NCI-H128 (cell line): Measurements from ENCODE around the gene UBR1.
"Not testable (repeated sequence)": the region's sequence is repeated elsewhere in the genome, so short reads cannot be mapped to it uniquely, and the experiment has no call there.

Experiments used
- DNase-seq: peaks from one replicate; lab custom pipeline; 2025; ENCODE audit not compliant: unreplicated experiment; lab: John Stamatoyannopoulos, UW

UBR1 gene

DNA sequence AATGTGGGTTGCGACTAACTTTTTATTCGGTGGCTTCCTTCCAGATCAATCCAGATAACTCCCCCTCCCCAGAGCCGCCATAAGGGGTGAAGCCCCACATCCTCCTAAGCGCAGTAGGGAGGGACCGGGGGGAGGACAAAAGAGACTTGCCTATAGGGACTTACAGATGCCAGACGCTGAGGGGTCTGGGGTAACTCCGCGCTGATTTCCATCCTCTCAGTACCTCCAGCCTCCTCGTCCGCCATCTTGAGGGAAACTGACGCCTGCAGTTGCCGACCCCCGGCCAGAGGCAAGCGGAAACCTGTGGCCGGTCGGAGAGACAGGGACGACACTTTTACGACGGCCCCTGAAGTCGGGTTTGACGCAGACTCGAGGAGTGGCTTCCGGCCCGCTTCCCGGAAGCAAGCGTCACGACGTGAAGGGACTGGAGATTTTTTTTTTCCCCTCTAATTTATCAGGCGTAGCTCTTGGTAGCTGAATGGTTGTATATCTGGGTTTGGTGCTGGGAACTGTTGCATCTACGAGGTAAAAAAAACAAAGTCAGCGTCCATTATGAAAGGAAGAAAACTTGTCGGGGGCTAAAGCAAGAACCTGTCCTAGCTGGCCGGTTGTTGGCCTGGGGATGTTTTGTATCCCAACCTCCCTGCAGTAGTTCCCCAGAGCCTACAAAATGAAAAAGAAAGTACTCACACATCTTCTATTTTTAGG is at the start of gene UBR1:
Gene UBR1 (minus strand): TSS at position 261 of the 708 bp plus-strand sequence. CDS start 16 bp downstream, at position 245.
- peak; percentile 60 for DNase-seq

DNA sequence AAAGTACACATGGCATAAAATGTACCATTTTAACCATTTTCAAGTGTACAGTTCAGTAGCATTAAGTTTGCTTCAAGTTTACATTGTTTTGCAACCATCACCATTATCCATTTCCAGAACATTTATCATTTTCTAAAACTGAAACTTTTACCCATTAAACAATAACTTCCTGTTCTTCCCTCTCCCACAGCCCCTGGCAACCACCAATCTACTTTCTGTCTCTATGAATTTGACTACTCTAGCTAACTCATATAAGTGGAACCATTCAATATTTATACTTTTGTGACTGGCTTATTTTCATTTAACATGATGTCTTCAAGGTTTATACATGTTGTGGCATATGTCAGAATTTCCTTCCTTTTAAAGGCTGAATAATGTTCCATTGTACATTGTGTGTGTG is 47.4 kb upstream of the UBR1 start:
- no peak for DNase-seq

DNA sequence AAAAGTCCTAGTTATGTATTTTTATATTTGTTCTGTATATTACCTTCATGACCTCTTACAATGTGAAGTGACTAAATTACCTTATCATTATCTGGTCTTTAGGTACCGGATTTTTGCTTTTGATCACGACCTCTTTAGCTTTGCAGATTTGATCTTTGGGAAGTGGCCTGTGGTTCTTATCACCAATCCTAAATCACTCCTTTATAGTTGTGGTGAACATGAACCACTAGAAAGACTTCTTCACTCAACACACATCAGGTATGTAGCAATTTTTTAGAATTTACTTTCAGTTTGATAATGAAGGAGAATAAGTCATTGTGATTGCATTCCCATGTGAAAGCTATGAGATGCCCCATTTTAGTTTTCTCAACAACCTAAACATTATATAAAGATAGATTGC is 45.9 kb upstream of the UBR1 start:
- DNase-seq = no peak

DNA sequence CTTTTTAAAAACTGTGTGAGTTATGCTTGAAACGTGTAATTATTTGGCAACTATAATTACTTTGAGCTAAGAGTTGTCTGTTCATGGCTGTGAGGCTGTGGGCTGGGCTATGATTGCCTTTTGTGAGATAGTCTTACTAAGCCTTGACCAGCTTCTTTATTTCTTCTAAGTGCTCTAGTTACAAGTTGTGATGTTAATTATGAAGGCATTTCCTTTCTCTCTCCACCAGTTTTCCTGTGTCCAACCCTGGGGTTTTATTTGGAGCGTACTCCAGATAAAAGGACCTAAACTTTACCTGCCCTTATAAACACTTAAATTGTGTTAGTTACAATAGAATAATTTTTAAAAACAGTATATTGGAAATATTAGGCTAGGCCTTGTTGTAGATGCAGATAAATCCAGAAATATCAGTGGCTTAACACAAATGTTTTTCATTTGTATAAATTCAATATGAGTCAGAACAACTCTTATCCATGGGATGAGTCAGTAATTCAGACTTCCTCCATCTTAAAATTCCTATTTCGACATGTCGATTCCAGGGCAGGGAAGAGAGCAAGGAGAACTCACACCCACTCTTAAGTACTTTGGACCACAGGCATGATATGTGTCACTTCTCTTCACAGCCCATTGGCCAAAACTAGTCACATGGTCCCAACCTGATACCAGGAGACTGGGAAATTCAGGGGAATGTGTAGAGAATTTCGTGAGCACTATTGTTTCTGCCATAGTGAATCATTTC is 44.5 kb upstream of the UBR1 start:
- DNase-seq = no peak

DNA sequence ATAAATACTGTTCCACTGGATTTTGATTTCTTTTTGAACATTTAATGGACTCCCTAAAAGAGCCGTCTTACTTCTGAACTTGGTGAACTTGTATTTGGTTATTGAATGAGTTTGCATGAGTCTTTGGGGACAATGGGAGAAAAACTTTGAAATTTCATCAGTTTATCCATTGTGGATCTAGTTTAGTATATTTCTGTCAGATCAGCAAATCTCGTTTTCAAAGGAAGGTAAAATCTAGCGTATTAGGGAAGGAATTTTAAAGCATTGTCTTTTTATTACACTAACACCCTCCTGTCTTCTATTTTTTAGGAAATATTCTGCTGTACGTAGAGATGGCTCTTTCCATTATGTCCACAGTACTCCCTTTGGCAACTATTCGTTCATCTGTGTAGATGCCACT is 40.3 kb upstream of the UBR1 start:
- no peak for DNase-seq

DNA sequence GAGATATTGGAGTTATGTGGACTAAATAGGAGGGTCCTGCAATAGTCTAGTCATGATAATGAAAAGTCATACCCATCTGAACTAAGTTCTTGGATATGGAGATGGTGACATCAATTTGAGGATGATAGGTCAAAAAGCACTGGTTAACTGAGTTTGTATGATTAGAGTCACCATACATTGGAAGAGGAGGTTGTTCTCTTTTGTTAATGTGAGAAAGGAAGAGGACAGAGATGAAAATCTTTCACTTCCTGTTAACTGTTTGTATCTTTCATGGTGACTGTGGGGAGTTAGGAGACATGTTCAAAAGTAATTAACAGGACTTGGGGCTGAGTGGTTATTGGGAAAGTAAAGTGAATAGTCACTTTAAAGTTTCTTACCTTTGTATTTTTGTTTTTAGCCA is 38.7 kb upstream of the UBR1 start:
- DNase-seq = no peak

DNA sequence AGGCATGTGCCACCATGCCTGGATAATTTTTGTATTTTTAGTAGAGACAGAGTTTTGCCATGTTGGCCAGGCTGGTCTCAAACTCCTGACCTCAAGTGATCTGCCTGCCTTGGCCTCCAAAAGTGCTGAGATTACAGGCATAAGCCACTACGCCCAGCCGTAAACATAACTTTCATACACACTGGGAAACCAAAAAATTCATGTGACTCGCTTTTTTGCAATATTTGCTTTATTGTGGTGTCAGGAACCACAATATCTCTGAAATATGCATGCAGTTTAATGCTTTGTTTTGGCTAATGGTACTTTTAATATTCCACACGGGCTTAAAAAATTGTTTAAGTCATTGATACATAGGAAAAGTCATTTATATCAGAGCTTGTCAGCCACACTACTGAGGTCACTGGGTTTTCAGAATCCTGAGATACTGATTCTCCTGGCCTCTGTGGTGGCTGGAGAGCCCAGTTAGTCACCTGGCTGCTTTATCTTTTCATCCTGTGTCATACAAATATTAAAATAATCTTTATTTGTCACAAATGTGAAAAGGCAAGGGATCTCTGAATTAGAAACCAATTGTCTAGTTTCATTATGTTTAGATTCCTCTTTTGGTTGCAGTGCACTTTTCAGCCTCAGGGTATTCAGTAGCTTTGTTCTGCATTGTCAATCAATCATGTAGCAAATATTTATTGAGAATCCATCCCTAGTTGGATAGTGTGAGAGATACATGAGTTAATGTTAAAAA is 37.5 kb upstream of the UBR1 start:
- DNase-seq = no peak

DNA sequence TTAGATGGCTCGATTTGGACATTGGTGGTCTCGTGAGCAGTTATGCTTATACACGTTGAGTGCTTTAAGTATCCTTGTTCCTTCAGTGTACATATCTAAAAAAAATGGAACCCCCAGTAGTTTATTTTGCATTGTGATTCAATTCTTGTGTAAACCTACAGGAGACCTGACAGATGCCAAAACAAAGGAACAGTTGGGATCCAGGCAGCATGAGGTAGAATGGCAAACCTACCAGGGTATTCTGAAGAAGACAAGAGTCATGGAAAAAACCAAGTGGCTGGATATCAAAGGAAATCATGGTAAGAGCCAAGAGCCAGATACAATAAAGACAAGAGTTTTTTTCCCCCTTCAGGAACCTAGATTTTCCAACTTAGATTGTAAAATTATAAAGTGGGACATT is 29.5 kb upstream of the UBR1 start:
- no peak for DNase-seq

DNA sequence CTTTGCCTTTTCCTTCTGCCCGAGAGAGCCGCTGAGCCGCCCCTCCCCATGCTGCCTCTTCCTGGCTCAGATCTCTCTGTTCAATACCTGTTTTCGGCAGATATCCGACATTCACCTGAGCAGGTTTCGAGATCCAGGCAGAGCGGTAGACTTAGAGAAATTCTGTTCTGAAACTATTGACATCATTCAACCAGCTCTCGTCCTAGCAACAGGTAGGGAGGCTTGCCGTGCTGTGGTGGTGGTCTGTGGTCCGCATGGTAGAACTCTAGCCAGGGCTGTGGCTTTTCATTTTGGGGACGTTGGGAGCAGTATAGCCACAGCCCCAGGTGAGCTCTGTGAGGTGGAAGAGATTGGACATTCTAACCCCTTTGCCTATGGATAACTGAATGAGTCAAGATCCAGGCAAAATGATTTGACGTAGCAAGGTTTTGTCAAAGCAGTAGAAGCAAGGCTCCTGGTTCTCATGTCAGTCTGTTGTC is 28.4 kb upstream of the UBR1 start:
- no peak for DNase-seq

DNA sequence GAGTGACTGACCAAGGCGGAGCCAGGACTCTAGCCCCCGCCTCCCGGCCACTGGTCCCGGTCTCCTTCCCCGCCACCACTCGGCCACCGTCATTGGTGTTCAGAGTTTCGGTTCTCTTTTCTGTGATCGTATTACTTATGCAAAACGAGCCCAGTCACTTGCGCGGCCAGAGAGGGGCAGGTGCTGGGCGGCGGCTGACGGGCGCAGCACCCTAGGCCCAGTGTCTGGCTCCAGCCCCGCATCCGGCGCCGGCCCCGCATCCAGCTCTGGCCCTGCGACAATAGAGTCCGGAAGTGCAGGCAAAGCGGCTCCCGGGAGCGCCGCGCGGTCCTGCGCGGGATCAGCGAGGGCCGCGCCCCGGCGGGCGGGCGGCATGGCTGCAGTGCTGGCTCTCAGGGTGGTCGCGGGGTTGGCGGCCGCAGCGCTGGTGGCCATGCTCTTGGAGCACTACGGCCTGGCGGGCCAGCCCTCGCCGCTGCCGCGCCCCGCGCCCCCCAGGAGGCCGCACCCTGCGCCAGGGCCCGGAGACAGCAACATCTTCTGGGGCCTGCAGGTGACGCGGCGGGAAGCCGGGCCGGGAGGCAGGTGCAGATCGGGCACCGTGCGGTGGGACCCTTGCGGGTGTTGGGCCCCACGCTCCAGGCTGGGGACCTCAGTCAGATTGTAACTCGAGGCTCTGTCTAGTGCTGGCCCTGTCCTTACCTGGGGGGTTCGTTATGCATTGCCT is 27.8 kb upstream of the UBR1 start, which contains the start of gene TMEM62:
Gene TMEM62 (plus strand): TSS at position 157 of the 727 bp plus-strand sequence. CDS start 217 bp downstream, at position 374.
- no peak for DNase-seq

DNA sequence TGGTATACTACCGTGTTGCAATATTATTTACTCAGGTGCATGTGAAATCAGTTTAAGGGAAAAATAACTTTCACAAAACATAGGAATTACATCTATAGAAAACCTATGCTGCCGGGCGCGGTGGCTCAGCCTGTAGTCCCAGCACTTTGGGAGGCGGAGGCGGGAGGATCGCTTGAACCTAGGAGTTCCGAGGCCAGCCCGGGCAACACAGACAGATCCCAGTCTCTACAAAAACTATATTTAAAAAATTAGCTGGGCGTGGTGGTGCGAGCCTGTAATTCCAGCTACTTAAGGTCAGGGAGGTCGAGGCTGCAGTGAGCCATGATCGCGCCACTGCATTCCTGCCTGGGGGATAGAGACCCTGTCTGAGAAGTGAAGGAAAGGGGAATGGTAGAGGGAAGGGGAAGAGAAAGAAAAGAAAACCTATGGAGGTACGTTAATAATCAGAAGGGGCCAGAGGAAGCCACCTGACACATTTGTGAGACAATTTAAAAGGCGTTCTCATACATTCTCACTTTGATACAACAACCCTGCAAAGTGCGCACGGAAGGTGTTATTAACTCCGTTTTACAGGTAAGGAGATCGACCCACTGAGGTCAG is 27.1 kb upstream of the UBR1 start:
- DNase-seq = no peak

DNA sequence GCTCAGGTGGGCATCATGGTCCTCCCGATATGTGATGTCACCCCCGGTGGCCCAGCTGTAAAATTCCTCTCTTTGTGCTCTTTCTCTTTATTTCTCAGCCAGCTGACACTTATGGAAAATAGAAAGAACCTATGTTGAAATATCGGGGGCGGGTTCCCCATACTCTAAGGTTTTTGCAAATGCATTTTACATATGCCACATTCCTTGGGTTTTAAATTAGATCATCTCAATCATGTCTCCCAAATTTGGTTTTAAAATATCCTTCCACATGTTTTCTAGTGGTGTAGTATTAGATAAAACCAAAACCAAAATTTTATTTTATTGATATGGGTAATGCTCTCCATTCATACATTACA is 23.1 kb upstream of the UBR1 start:
- DNase-seq = no peak

DNA sequence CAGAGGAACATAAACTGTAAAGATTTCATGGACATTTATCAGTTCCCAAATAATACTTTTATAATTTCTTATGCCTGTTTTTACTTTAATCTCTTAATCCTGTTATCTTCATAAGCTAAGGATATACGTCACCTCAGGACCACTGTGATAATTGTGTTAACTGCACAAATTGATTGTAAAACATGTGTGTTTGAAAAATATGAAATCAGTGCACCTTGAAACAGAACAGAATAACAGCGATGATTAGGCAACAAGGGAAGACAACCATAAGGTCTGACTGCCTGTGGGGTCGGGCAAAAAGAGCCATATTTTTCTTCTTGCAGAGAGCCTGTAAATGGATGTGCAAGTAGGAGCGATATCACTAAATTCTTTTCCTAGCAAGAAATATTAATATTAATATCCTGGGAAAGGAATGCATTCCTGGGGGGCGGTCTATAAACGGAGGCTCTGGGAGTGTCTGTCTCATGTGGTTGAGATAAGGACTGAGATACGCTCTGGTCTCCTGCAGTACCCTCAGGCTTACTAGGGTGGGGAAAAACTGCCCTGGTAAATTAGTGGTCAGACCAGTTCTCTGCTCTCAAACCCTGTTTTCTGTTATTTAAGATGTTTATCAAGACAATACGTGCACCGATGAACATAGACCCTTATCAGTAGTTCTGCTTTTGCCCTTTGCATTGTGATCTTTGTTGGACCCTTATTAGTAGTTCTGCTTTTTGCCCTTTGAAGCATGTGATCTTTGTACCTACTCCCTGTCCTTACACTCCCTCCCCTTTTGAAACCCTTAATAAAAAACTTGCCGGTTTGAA is 22.5 kb upstream of the UBR1 start:
- not testable (repeated sequence) for DNase-seq

DNA sequence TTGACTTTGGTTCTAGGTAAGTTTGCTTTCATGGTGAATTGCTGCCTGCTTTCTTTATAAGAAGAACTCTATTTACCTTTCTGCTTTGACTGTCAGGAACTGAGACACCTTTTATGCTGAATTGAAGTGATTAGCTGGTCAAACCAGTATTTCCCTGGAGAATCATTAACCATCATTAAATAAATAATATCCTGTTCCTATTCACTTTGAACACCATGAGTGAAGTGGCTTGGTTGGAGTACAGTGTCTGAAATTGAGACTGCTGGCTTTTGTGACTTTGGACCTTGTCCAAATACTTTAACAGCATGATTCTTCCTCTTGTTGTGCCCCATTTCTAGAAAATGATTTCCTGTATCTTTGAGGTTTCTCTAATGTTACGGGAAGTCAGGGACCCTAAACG is 21.9 kb upstream of the UBR1 start:
- DNase-seq = peak; percentile 17

DNA sequence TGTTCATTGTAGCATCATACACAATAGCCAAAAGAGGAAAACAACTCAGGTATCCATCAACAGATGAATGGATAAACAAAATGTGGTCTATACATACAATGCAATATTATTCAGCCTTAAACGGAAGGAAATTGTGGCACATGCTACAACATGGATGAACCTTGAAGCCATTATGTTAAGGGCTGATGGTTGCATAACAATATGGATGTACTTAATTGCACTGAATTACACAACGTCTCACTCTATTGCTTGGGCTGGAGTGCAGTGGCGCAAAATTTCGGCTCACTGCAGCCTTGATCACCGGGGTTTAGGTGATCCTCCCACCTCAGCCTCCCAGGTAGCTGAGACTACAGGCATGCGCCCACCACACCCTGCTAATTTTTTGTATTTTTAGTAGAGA is 20.5 kb upstream of the UBR1 start:
- DNase-seq = no peak

DNA sequence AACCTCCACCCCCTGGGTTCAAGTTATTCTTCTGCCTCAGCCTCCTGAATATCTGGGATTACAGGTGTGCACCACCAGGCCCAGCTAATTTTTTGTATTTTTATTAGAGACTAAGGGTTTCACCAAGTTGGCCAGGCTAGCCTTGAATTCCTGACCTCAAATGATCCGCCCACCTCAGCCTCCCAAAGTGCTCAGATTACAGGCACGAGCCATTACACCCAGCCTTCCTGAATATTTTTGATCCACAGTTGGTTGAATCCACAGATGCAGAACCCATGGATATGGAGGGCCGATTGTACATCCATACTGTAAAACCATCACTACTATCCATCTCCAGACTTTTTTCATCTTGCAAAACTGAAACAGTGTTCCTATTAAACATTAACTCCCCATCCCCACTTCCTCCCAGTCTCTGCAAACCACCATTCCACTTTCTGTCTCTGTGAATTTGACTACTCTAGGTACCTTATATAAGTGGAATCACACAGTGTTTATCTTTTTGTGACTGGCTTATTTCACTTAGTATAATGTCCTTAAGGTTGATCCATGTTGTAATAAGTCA is 19.3 kb upstream of the UBR1 start:
- DNase-seq = no peak

DNA sequence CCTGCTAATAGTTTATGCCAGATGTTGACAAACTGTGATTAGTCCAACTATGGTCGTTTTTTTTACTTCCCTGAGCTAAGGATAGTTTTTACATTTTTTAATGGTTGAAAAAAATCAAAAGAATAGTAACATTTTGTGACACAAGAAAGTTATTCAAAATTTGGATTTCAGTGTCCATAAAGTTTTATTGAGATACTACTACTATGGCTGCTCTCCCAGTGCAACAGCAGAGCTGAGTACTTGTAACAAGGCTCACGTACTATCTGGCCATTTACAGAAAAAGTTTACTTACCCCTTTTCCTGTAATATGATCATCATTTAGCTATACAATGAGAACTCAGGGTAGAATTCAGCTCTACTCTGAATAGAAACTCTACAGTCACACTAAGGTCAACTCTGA is 16.0 kb upstream of the UBR1 start:
- no peak for DNase-seq

DNA sequence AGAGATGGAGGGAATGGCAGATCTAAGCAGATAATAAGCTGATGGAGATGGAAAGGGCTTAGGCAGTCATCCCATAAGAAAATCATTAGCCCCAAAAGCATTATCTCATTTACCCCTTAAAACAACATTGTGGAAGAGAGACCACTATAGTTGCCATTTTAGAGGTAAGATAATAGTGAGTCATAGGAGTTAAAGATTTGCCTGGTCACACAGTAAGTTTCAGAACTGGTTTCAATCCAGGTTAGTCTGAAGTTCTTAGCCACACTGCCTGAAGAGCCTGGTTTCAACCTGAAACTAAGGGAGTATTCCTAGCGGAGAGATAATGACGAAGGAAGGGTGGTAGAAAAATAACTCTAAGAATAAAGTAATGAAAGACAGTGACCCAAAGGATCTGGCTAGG is 13.0 kb upstream of the UBR1 start:
- DNase-seq = no peak

DNA sequence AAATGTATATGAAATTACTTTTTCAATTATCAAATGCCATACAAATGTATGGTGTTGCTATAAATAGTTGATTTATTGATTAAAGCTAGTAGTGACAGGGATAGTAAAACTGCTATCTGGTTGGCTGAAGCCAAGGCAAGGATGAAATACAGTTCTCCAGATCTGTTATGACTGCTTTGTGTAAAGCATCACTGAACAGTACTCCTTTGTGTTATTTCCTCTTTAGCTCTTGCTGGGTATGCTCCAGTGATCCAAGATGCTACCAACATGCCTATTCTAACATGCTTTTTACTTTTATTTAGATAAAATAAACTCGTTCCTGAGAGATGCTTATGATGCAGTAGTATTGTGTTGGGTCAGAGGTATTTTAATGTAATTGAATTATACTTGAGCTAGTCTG is 12.4 kb upstream of the UBR1 start:
- DNase-seq = no peak

DNA sequence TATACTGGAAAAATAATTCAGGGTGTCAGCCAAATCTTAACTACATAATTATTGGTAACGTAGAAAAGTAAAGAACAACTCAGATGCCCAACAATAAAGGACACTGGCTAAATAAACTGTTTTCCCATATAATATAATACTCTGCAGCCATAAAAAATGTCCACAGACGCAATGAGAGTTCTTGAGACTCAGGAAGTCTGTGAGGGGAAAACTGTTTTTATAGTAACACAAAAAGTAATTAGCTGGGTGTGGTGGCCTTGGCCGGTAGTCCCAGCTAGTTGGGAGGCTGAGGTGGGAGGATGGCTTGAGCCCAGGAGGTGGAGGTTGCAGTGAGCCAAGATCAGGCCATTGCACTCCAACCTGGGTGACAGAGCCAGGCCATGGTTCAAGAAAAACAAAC is 5.5 kb upstream of the UBR1 start:
- DNase-seq = no peak
